ENCODE measurements around the gene EXOSC5. TPM values are rescaled to one million over a fixed set of nuclear protein-coding genes. Genes with fewer than 3 reads are reported as not detected.

Gene EXOSC5
- total and polyA plus RNA-seq, 2 of the 4 experiments (the other 2 are of a cell fraction): 19.0 to 25.2 TPM

DNA sequence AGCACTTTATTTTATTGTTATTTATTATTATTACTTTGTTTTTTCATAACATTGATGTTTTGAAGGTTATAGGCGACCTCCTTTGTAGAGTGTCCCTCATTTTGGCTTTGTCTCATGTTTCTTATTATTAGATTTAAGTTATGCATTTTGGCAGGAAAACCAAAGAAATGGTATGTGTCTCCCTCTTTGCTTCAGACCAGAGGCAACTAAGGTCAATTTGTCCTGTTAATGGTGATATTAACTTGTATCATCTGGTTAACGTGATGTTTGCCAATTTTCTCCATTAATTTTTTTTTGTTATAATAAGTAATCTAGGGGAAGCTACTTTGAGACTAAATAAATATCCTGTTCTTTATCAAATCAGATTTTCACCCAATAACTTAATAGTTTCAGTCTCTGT lies 24.7 kb downstream of the EXOSC5 start:
- H2BK20ac ChIP-seq (ENCODE audit: low read depth, low read length): no peak overlapping the region
- H3K27ac ChIP-seq (ENCODE audit: insufficient read depth, low read length): no peak overlapping the region
- no peak overlapping the region for H4K8ac ChIP-seq (ENCODE audit: low read depth in 2 of 2, low read length in 2 of 2)
- H3K9me3 ChIP-seq (ENCODE audit: control insufficient read depth, insufficient read depth, low read length): no peaks in the 10 kb centered on the region
- in situ Hi-C loops (cut with MboI; ENCODE audit: low sequenced_read_pairs) (no loop called here), dilution Hi-C loops (cut with HindIII; ENCODE audit: low sequenced_read_pairs, unreplicated experiment) (no loop called here), intact Hi-C loops (cut with micrococcal nuclease) (no loop called here)
- peaks cover 3% of the 10 kb centered on the region; the same call in 1 of the 2 replicates for H4K20me1 ChIP-seq (ENCODE audit: insufficient read depth, low read length)
- no peaks in the 10 kb centered on the region for H3K36me3 ChIP-seq (ENCODE audit: control insufficient read depth, insufficient read depth, low read length)
- H3K4ac ChIP-seq (ENCODE audit: low read depth, low read length): no peak overlapping the region
- H2BK120ac ChIP-seq (ENCODE audit: low read depth, low read length): no peak overlapping the region
- no peak overlapping the region for H3K18ac ChIP-seq (ENCODE audit: low read depth, low read length)
- BruUV-seq (replicated peaks): no TSS peak
- no peak overlapping the region for H2AK5ac ChIP-seq (ENCODE audit: low read depth, low read length)
- H2AK9ac ChIP-seq (replicated peaks; ENCODE audit: low read depth, low read length, poor library complexity): no peak overlapping the region
- H3K9ac ChIP-seq (ENCODE audit: low read depth, low read length): no peak overlapping the region
- H2BK15ac ChIP-seq (ENCODE audit: low read depth, low read length): no peak overlapping the region
- no CpG with 5 or more reads among the region's 2 CpGs for WGBS, 2 experiments (ENCODE audit: extremely low coverage in 2 of 2, insufficient read length in 1 of 2)
- ChIA-PET POLR2A (ENCODE audit: unreplicated experiment) (interaction anchor here (0.6 kb wide), 1 partner anchor 13 kb away, joined by 3 read pairs; no protein-coding TSS in a partner anchor), CTCF (no interaction called here)
- H4K91ac ChIP-seq (ENCODE audit: insufficient read depth, low read depth, low read length): no peak overlapping the region
- H2AFZ ChIP-seq (replicated peaks; ENCODE audit: low read length, poor library complexity): no peak overlapping the region
- TF ChIP-seq, protein P1, sequence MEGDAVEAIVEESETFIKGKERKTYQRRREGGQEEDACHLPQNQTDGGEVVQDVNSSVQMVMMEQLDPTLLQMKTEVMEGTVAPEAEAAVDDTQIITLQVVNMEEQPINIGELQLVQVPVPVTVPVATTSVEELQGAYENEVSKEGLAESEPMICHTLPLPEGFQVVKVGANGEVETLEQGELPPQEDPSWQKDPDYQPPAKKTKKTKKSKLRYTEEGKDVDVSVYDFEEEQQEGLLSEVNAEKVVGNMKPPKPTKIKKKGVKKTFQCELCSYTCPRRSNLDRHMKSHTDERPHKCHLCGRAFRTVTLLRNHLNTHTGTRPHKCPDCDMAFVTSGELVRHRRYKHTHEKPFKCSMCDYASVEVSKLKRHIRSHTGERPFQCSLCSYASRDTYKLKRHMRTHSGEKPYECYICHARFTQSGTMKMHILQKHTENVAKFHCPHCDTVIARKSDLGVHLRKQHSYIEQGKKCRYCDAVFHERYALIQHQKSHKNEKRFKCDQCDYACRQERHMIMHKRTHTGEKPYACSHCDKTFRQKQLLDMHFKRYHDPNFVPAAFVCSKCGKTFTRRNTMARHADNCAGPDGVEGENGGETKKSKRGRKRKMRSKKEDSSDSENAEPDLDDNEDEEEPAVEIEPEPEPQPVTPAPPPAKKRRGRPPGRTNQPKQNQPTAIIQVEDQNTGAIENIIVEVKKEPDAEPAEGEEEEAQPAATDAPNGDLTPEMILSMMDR (conservative IDR thresholded peaks at IDR 0.05; ENCODE audit: low read depth, low read length): no peak
- TF ChIP-seq, protein P2, sequence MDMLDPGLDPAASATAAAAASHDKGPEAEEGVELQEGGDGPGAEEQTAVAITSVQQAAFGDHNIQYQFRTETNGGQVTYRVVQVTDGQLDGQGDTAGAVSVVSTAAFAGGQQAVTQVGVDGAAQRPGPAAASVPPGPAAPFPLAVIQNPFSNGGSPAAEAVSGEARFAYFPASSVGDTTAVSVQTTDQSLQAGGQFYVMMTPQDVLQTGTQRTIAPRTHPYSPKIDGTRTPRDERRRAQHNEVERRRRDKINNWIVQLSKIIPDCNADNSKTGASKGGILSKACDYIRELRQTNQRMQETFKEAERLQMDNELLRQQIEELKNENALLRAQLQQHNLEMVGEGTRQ (IDR thresholded peaks at IDR 0.05; ENCODE audit: low read depth, low read length): no peak
- no peak overlapping the region for H3K56ac ChIP-seq (ENCODE audit: extremely low read depth, insufficient read depth, low read length)
- H3K4me3 ChIP-seq (ENCODE audit: insufficient read depth, low read depth, low read length): no peak overlapping the region
- H3K79me1 ChIP-seq (ENCODE audit: low read depth in 1 of 2, low read length in 2 of 2): peaks cover 9 to 37% of the 10 kb centered on the region in 2 experiments; a peak in 3 of 4 replicates
- no peak overlapping the region for H3K23ac ChIP-seq (ENCODE audit: low read depth, low read length)
- DNase-seq (no peak), ATAC-seq (ENCODE audit: low read depth) (no peak)
- no peak overlapping the region for H2BK5ac ChIP-seq (ENCODE audit: low read depth, low read length, poor library complexity, severe bottlenecking)
- H3K14ac ChIP-seq (replicated peaks; ENCODE audit: low read depth, low read length): no peak overlapping the region
- H3K4me2 ChIP-seq (ENCODE audit: low read depth, low read length): no peak overlapping the region
- peaks cover 14% of the 10 kb centered on the region for H3K4me1 ChIP-seq (ENCODE audit: control insufficient read depth, insufficient read depth, low read length)
- no peaks in the 10 kb centered on the region for H3K27me3 ChIP-seq (ENCODE audit: control insufficient read depth, insufficient read depth, low read length)
- no peak overlapping the region for H4K5ac ChIP-seq (ENCODE audit: low read depth, low read length)
- peaks cover 7% of the 10 kb centered on the region for H3K9me1 ChIP-seq (ENCODE audit: insufficient read depth, low read length)
